Epithelial cell of proximal tubule (primary cell): ENCODE measurements around the gene NCOA7. TPM values are rescaled to one million over a fixed set of nuclear protein-coding genes. Genes with fewer than 3 reads are reported as not detected.
"Not testable (repeated sequence)": the region's sequence is repeated elsewhere in the genome, so short reads cannot be mapped to it uniquely, and the experiment has no call there.

Experiments used
- DNase-seq: peaks from one replicate; pipeline ENCODE4 v3.0.0-alpha.2; 2011; ENCODE audit warnings: low read depth
- H3K4me3 ChIP-seq: 2 replicates; pipeline ENCODE4 v1.5.1; 2011; ENCODE audit warnings: low read depth, mild to moderate bottlenecking, low read length
- CTCF ChIP-seq: conservative IDR thresholded peaks from 2 replicates; pipeline ENCODE4 v1.5.1; 2012; ENCODE audit warnings: low read depth, mild to moderate bottlenecking, low read length
- total RNA-seq: library from RNA; depleted of rRNA; stranded (reverse); fragments of >200 nt; gene quantifications from 2 replicates; pipeline ENCODE4 v1.2.3, GENCODE V29; 2015

The NCOA7 gene
- total RNA-seq, 1 donor from 2014 or later, result 8.2 TPM

DNA sequence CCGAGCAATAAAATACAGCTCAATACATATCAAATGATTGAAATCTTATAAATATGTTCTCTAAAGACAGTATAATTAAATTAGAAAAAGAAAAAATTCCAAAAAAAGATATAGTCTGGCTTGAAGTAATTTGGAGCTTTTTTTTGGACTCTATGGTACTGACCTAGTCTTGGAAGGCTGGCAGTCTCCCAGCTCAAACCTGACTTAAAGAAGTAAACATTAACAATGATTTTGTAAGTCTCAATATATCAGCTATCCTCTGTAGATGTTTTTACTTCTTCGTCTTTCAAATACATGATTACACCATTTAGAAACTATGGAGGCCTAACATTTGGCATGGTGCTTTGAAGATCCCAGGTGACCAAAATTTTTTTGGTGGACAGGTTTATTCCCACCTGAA, 180.0 kb downstream of the NCOA7 start:
- TF ChIP-seq CTCF, result no peak
- no peak for DNase-seq

GRCh38 chr6:125972478-125972877, 181.7 kb downstream of the NCOA7 start:
- H3K4me3 ChIP-seq, DNase-seq: not testable (repeated sequence)

More for the DNA sequence above, 180.0 kb downstream of the NCOA7 start:
- H3K4me3 ChIP-seq, result no peak overlapping the region

GRCh38 chr6:125974214-125974866, 183.6 kb downstream of the NCOA7 start:
- no peak for DNase-seq
- TF ChIP-seq CTCF, result peak; percentile 60
- no peak overlapping the region for H3K4me3 ChIP-seq

DNA sequence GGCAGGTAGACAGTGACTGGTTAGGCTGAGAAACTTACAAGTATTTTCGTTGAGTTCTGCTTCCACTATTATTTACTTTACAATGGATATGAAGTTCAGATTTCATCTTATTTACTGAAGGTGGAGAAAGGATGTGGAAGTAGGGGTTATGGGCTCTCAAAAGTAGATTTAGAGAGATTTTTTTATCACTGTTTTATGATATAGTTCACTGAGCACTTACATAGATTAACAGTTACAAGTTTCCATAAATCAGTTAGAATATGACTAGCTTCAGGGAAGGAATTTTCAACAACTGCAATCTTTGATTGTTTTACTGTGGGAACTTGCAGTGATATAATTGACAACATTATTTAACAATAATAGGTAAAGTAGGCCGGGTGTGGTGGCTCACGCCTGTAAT, 188.3 kb downstream of the NCOA7 start:
- no peak overlapping the region for H3K4me3 ChIP-seq
- DNase-seq, result no peak
- no peak for TF ChIP-seq CTCF

Other genes with a start within 250 kb of the NCOA7 start
- 0.36 TPM in 1 of 2 replicates, not detected in the other for gene HEY2, start 41.3 kb upstream of the NCOA7 start, total RNA-seq
- gene HINT3, start 165.8 kb downstream of the NCOA7 start, total RNA-seq, result 9.8 and 12.8 TPM in 2 replicates
- 19.7 and 24.2 TPM in 2 replicates for gene TRMT11, start 195.6 kb downstream of the NCOA7 start, total RNA-seq